HEK293T (cell line): ENCODE data around the gene DOCK10.

Experiments
- ARNT ChIP-seq: fragments of 450-650 bp; IDR thresholded peaks from 2 replicates; pipeline ENCODE4 v1.6.1; 2017; ENCODE audit warnings: mild to moderate bottlenecking
- BHLHE40 ChIP-seq: fragments of 450-650 bp; IDR thresholded peaks from 2 replicates; pipeline ENCODE4 v1.6.1; 2016; ENCODE audit warnings: mild to moderate bottlenecking, moderate library complexity, borderline replicate concordance
- ELF4 ChIP-seq: fragments of 450-650 bp; IDR thresholded peaks from 2 replicates; pipeline ENCODE4 v1.6.1; 2017; ENCODE audit warnings: antibody characterized with exemption
- FOXA1 ChIP-seq: fragments of 450-650 bp; IDR thresholded peaks from 2 replicates; pipeline ENCODE4 v1.6.1; 2016; ENCODE audit warnings: mild to moderate bottlenecking
- FOXK2 ChIP-seq: fragments of 450-650 bp; IDR thresholded peaks from 2 replicates; pipeline ENCODE4 v1.6.1; 2016; ENCODE audit warnings: mild to moderate bottlenecking
- FOXM1 ChIP-seq: fragments of 450-650 bp; IDR thresholded peaks from 2 replicates; pipeline ENCODE4 v1.6.1; 2017; ENCODE audit warnings: mild to moderate bottlenecking, borderline replicate concordance
- HDGF ChIP-seq: fragments of 450-650 bp; IDR thresholded peaks from 2 replicates; pipeline ENCODE4 v1.6.1; 2017; ENCODE audit warnings: antibody characterized with exemption, borderline replicate concordance
- LEF1 ChIP-seq: fragments of 450-650 bp; IDR thresholded peaks from 2 replicates; pipeline ENCODE4 v1.6.1; 2017; ENCODE audit warnings: mild to moderate bottlenecking, borderline replicate concordance
- NFRKB ChIP-seq: fragments of 450-650 bp; IDR thresholded peaks from 2 replicates; pipeline ENCODE4 v1.6.1; 2016; ENCODE audit warnings: mild to moderate bottlenecking, moderate library complexity
- PKNOX1 ChIP-seq: fragments of 450-650 bp; IDR thresholded peaks from 2 replicates; pipeline ENCODE4 v1.6.1; 2016
- SP1 ChIP-seq: fragments of 450-650 bp; IDR thresholded peaks from 2 replicates; pipeline ENCODE4 v1.6.1; 2017
- TARDBP ChIP-seq: fragments of 450-650 bp; IDR thresholded peaks from 2 replicates; pipeline ENCODE4 v1.6.1; 2016

GRCh38 chr2:224901121-224901676 lies 141.1 kb downstream of the DOCK10 start:
- TF ChIP-seq FOXM1: no peak
- no peak for TF ChIP-seq FOXK2
- TF ChIP-seq LEF1: no peak
- TF ChIP-seq SP1: no peak
- TF ChIP-seq HDGF: no peak
- no peak for TF ChIP-seq ELF4
- no peak for TF ChIP-seq FOXA1
- no peak for TF ChIP-seq TARDBP
- TF ChIP-seq NFRKB: no peak
- no peak for TF ChIP-seq ARNT
- no peak for TF ChIP-seq PKNOX1
- no peak for TF ChIP-seq BHLHE40
